Smooth muscle cell (in vitro differentiated cells): ENCODE measurements around the gene PTCSC3. TPM values are rescaled to one million over a fixed set of nuclear protein-coding genes. Genes with fewer than 3 reads are reported as not detected.

ENCODE experiments used
- DNase-seq: peaks from one replicate; lab custom pipeline; 2025; ENCODE audit not compliant: unreplicated experiment; lab: John Stamatoyannopoulos, UW
- H2AFZ ChIP-seq: fragments of 200-600 bp; sonication (generic); 2 replicates; pipeline ENCODE4 v1.6.0; 2016; ENCODE audit warnings: antibody characterized with exemption, low read depth, mild to moderate bottlenecking
- H3F3A ChIP-seq: fragments of 200-600 bp; sonication (generic); 2 replicates; pipeline ENCODE4 v1.6.0; 2017; ENCODE audit warnings: antibody characterized with exemption, low read depth
- H3K27ac ChIP-seq: fragments of 200-600 bp; sonication (generic); 2 replicates; pipeline ENCODE4 v1.5.1; 2016; ENCODE audit warnings: low read depth, mild to moderate bottlenecking
- H3K27me3 ChIP-seq: fragments of 200-600 bp; sonication (generic); 2 replicates; pipeline ENCODE4 v1.6.1; 2016; ENCODE audit warnings: low read depth, mild to moderate bottlenecking
- H3K36me3 ChIP-seq: fragments of 200-600 bp; sonication (generic); 2 replicates; pipeline ENCODE4 v1.5.1; 2016; ENCODE audit warnings: low read depth
- H3K4me1 ChIP-seq: fragments of 200-600 bp; sonication (generic); 2 replicates; pipeline ENCODE4 v1.5.1; 2016; ENCODE audit warnings: low read depth
- H3K4me2 ChIP-seq: fragments of 200-600 bp; sonication (generic); 2 replicates; pipeline ENCODE4 v1.6.0; 2016; ENCODE audit warnings: mild to moderate bottlenecking
- H3K4me3 ChIP-seq: fragments of 200-600 bp; sonication (generic); 2 replicates; pipeline ENCODE4 v1.5.1; 2016; ENCODE audit warnings: mild to moderate bottlenecking
- H3K79me2 ChIP-seq: fragments of 200-600 bp; sonication (generic); 2 replicates; pipeline ENCODE4 v1.6.0; 2016; ENCODE audit warnings: low read depth, mild to moderate bottlenecking
- H3K9ac ChIP-seq: fragments of 200-600 bp; sonication (generic); 2 replicates; pipeline ENCODE4 v1.6.0; 2016; ENCODE audit warnings: low read depth
- H3K9me3 ChIP-seq: fragments of 200-600 bp; sonication (generic); replicated peaks from 2 replicates; pipeline ENCODE4 v1.5.1; 2016; ENCODE audit warnings: low read depth
- H4K20me1 ChIP-seq: fragments of 200-600 bp; sonication (generic); 2 replicates; pipeline ENCODE4 v1.6.0; 2016; ENCODE audit warnings: low read depth
- CTCF ChIP-seq: fragments of 200-600 bp; sonication (generic); IDR thresholded peaks from 2 replicates; pipeline ENCODE4 v1.5.1; 2017; ENCODE audit warnings: borderline replicate concordance, mild to moderate bottlenecking, antibody characterized with exemption; ENCODE audit not compliant: insufficient read depth, poor library complexity, severe bottlenecking
- WGBS: methylation state at CpG from one replicate; pipeline ENCODE4 v1.1.7; 2016; ENCODE audit warnings: low lambda C conversion rate; 5-methylcytosine and 5-hydroxymethylcytosine counted together
- polyA plus RNA-seq: library from polyadenylated mRNA; unstranded; fragments of >200 nt; fragmentation: Nextera tagmentation; extraction: Ambion mirVana; gene quantifications from 2 replicates; pipeline ENCODE4 v1.2.1, GENCODE V29; 2016
- total RNA-seq: library from RNA; depleted of rRNA; stranded (reverse); fragments of >200 nt; gene quantifications from 2 replicates; pipeline ENCODE4 v1.2.3, GENCODE V29; 2014

Gene PTCSC3
- total and polyA plus RNA-seq, 2 experiments from 2014 or later: not detected

- no peaks in the 10 kb centered on the region for H4K20me1 ChIP-seq
- H3K4me1 ChIP-seq: peaks cover 62% of the 10 kb centered on the region
- WGBS: 85% methylated on average over 2 of the region's 2 CpGs
- H2AFZ ChIP-seq: no peak overlapping the region
- H3K27ac ChIP-seq: no peak overlapping the region
- no peaks in the 10 kb centered on the region for H3F3A ChIP-seq
- no peak overlapping the region for H3K4me2 ChIP-seq
- no peak for TF ChIP-seq CTCF
- H3K4me3 ChIP-seq: no peak overlapping the region
- H3K27me3 ChIP-seq: peaks cover 19% of the 10 kb centered on the region
- no peaks in the 10 kb centered on the region for H3K79me2 ChIP-seq
- no peaks in the 10 kb centered on the region for H3K9me3 ChIP-seq
- no peaks in the 10 kb centered on the region for H3K36me3 ChIP-seq
- H3K9ac ChIP-seq: no peak overlapping the region
- DNase-seq: no peak
These were observed 40.5 kb upstream of the PTCSC3 start for GRCh38 chr14:36217027-36217426.

GRCh38 chr14:36215217-36215598 is 38.7 kb upstream of the PTCSC3 start:
- H3K79me2 ChIP-seq: no peaks in the 10 kb centered on the region
- H3K9me3 ChIP-seq: no peaks in the 10 kb centered on the region

DNA sequence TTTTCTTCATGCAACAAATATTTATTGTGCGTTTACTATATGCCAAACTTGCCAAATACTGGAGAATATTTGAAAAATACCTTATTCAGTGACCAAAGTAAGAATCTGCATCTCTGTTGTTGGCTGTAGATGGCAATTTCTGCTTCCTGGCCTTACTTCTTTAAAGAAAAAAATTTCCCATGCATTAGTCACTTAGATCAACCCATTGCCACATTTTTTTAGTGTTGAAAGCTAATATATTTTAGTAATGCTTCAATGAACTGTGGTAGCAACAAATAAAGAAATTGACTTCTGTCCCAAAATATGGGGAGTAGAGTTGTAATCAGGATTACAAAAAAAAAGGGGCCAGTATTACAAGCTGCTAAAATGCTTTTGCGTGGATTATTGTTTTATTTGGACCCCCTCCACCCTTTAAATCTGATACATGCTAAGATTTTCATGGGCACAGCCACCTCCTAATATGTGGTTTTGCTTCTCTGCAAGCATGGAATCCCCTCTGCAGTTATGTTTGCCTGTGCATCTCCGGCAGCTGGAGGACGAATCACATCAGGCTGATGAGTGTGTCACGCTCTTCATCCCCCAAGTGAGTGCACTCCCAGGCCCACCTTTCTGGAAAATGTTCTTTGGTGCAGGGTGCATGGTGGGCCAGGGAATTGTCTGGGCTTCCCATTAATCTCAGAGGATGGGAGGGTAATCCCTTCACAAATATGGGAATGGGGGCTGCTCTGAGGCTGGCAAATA is 38.1 kb upstream of the PTCSC3 start:
- WGBS: 80% methylated on average over 5 of the region's 5 CpGs
- no peaks in the 10 kb centered on the region for H3K79me2 ChIP-seq
- no peaks in the 10 kb centered on the region for H3F3A ChIP-seq
- no peaks in the 10 kb centered on the region for H4K20me1 ChIP-seq
- no peak overlapping the region for H3K9ac ChIP-seq
- H3K9me3 ChIP-seq: no peaks in the 10 kb centered on the region
- no peak overlapping the region for H2AFZ ChIP-seq
- H3K4me1 ChIP-seq: peaks cover 45% of the 10 kb centered on the region
- H3K27me3 ChIP-seq: peaks cover 19% of the 10 kb centered on the region
- H3K27ac ChIP-seq: no peak overlapping the region
- no peaks in the 10 kb centered on the region for H3K36me3 ChIP-seq
- H3K4me2 ChIP-seq: no peak overlapping the region
- DNase-seq: no peak
- TF ChIP-seq CTCF: no peak
- no peak overlapping the region for H3K4me3 ChIP-seq

More at GRCh38 chr14:36215217-36215598, 38.7 kb upstream of the PTCSC3 start:
- 87% methylated on average over 3 of the region's 3 CpGs for WGBS
- Histone ChIP-seq H3F3A (no peaks in the 10 kb centered on the region), H3K4me1 (peaks cover 51% of the 10 kb centered on the region), H3K27me3 (peaks cover 19% of the 10 kb centered on the region), H4K20me1 (no peaks in the 10 kb centered on the region), H2AFZ (no peak overlapping the region), H3K4me2 (no peak overlapping the region), H3K4me3 (no peak overlapping the region), H3K36me3 (no peaks in the 10 kb centered on the region), H3K9ac (no peak overlapping the region), H3K27ac (no peak overlapping the region)
- DNase-seq: no peak
- TF ChIP-seq CTCF: no peak

GRCh38 chr14:36212987-36213386 is 36.5 kb upstream of the PTCSC3 start:
- H3K79me2 ChIP-seq: no peaks in the 10 kb centered on the region
- 92% methylated on average over 3 of the region's 3 CpGs for WGBS
- no peaks in the 10 kb centered on the region for H3K9me3 ChIP-seq
- H3F3A ChIP-seq: no peaks in the 10 kb centered on the region
- no peak for DNase-seq
- H3K4me1 ChIP-seq: peaks cover 42% of the 10 kb centered on the region
- no peaks in the 10 kb centered on the region for H3K36me3 ChIP-seq
- no peak overlapping the region for H3K27ac ChIP-seq
- peaks cover 19% of the 10 kb centered on the region for H3K27me3 ChIP-seq
- no peak overlapping the region for H3K9ac ChIP-seq
- H3K4me2 ChIP-seq: no peak overlapping the region
- H2AFZ ChIP-seq: no peak overlapping the region
- H3K4me3 ChIP-seq: no peak overlapping the region
- no peaks in the 10 kb centered on the region for H4K20me1 ChIP-seq
- TF ChIP-seq CTCF: no peak
